Kidney (tissue), 14 donors: ENCODE results near the gene RNF146. TPM values are rescaled to one million over a fixed set of nuclear protein-coding genes. Genes with fewer than 3 reads are reported as not detected.
"Not testable (repeated sequence)": the region's sequence is repeated elsewhere in the genome, so short reads cannot be mapped to it uniquely, and the experiment has no call there.

Experiments used
- DNase-seq, 5 donors: peaks; one replicate each; pipeline ENCODE4 v3.0.0-alpha.2; 2013 to 2020
- FAIRE-seq: peaks from 2 replicates; lab custom pipeline; 2012; peaks lifted over from hg19 to GRCh38; lab: Jason Lieb, UNC
- H3K27ac ChIP-seq, 2 donors: one replicate each; pipeline ENCODE4 v1.7.0; 2013; ENCODE audit warnings: low read depth in 2 of 2, low read length in 2 of 2, inconsistent platforms in 1 of 2
- H3K27me3 ChIP-seq: one replicate; pipeline ENCODE4 v1.7.1; 2013; ENCODE audit warnings: low read length, inconsistent platforms; ENCODE audit not compliant: control insufficient read depth, insufficient read depth
- H3K36me3 ChIP-seq, 3 donors: one replicate each; pipeline versions ENCODE4 v1.7.0 to v1.7.1; 2013; ENCODE audit warnings: low read length in 3 of 3, control low read depth in 1 of 3, inconsistent platforms in 1 of 3; ENCODE audit not compliant: insufficient read depth in 3 of 3, control insufficient read depth in 2 of 3
- H3K4me1 ChIP-seq, 3 donors: one replicate each; pipeline versions ENCODE4 v1.7.0 to v1.7.1; 2013; ENCODE audit warnings: low read length in 3 of 3, inconsistent platforms in 1 of 3, low read depth in 1 of 3; ENCODE audit not compliant: control insufficient read depth in 2 of 3, insufficient read depth in 2 of 3
- H3K4me3 ChIP-seq, 3 donors: one replicate each; pipeline versions ENCODE4 v1.7.0 to v1.8.1; 2013; ENCODE audit warnings: low read length in 3 of 3, control low read depth in 1 of 3, inconsistent platforms in 1 of 3
- H3K9ac ChIP-seq, 3 donors: one replicate each; pipeline versions ENCODE4 v1.7.0 to v1.7.1; 2013; ENCODE audit warnings: low read length in 3 of 3, control low read depth in 1 of 3, inconsistent platforms in 1 of 3
- H3K9me3 ChIP-seq, 3 donors: one replicate each; pipeline versions ENCODE4 v1.7.0 to v1.7.1; 2013; ENCODE audit warnings: low read length in 3 of 3, control low read depth in 1 of 3, inconsistent platforms in 1 of 3; ENCODE audit not compliant: control insufficient read depth in 2 of 3, insufficient read depth in 1 of 3
- CTCF ChIP-seq: IDR thresholded peaks from 3 replicates; pipeline ENCODE4 v1.5.1; 2012; ENCODE audit warnings: mild to moderate bottlenecking, moderate library complexity, borderline replicate concordance; ENCODE audit not compliant: insufficient read depth; ENCODE audit errors: extremely low read depth
- intact Hi-C: fragments of 100-400 bp; cut with DNase I; formaldehyde crosslinking; loops from one replicate; pipeline ENCODE4 v1.11.1; 2022
- polyA plus RNA-seq: library from polyadenylated mRNA; stranded (reverse); fragments of 350-450 nt; fragmentation: Illumina TruSeq; extraction: RNeasy Lipid Tissue Mini Kit (QIAGEN cat#74804); gene quantifications from one replicate; pipeline ENCODE4 v1.2.3, GENCODE V29; 2014; ENCODE audit warnings: low read depth, low replicate concordance; ENCODE audit not compliant: insufficient read depth
- total RNA-seq: library from RNA; stranded (reverse); fragmentation: NEBNext Ultra II Directional; extraction: Animal tissue kit (Norgen Biotek cat#: 25700); gene quantifications from one replicate; pipeline ENCODE4 v1.2.1, GENCODE V29; 2021
- donor health status: control.
- donor health status: control.
- donor health status: control.
- donor health status: control.
- donor health status: control.
- donor health status: DM: yes; HTN: yes; CAD: no.
- donor health status: Normal renal cell carcinoma (clear cell type).

Gene RNF146
- total and polyA plus RNA-seq, 2 donors from 2014 or later, result 36.1 to 47.5 TPM

DNA sequence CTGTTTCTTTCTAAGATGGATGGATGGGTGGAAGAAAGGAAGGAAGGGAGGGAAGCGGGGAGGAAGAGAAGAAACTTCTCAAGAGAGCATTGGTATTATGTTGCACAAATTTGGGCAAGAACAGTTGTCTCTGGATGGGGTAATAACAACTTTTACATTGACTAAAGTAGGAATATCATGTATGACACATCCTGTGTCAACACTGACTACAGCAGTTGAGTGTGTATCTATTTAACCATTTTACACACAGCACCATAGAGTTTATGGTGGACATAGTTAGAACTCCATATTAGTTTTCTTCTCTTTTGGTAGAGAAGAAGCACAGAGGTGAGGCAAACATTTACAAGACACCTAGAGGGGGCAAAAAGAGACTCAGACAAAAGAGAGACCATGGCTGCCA is 44.2 kb upstream of the RNF146 start:
- H3K36me3 ChIP-seq, result no peaks in the 10 kb centered on the region
- no peak overlapping the region for H3K4me3 ChIP-seq
- peaks cover 0 to under 1% (median 0%) of the 10 kb centered on the region in 3 donors for H3K4me1 ChIP-seq
- no peak overlapping the region for H3K9ac ChIP-seq
- intact Hi-C loops, result no loop called here
- no peaks in the 10 kb centered on the region for H3K27me3 ChIP-seq
- no peak for TF ChIP-seq CTCF
- DNase-seq (no peak), FAIRE-seq (no peak)
- H3K9me3 ChIP-seq, result no peaks in the 10 kb centered on the region
- no peak overlapping the region for H3K27ac ChIP-seq

DNA sequence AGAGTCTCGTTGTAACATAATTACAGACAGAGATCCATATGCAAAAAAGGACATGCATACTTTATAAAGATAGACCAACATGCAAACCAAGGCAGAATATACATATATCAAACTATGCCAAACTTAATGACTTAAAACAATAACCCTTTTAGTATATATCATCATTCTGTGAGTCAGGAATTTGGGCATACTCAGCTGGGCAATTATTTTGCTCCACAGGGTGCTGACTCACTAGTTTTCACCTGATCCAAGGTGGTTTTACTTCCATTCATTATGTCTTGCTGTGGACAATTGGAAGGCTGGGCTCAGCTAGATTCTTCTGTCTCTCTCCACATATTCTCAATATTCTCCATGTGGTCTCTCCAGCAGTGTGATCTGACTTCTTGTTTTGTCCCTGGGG is 41.2 kb upstream of the RNF146 start:
- no peaks in the 10 kb centered on the region for H3K9me3 ChIP-seq
- no peaks in the 10 kb centered on the region for H3K27me3 ChIP-seq
- TF ChIP-seq CTCF, result no peak
- no peak for FAIRE-seq
- intact Hi-C loops, result no loop called here
- DNase-seq, result no peak
- H3K36me3 ChIP-seq, result no peaks in the 10 kb centered on the region
- no peak overlapping the region for H3K9ac ChIP-seq
- H3K4me1 ChIP-seq, result no peaks in the 10 kb centered on the region
- no peak overlapping the region for H3K27ac ChIP-seq
- H3K4me3 ChIP-seq, result no peak overlapping the region

- H3K4me1 ChIP-seq, H3K9me3 ChIP-seq, H3K36me3 ChIP-seq, H3K27ac ChIP-seq, H3K9ac ChIP-seq, H3K4me3 ChIP-seq, DNase-seq, intact Hi-C loops, H3K27me3 ChIP-seq, FAIRE-seq: not testable (repeated sequence)
These were observed 32.8 kb upstream of the RNF146 start for GRCh38 chr6:127233819-127234218.

DNA sequence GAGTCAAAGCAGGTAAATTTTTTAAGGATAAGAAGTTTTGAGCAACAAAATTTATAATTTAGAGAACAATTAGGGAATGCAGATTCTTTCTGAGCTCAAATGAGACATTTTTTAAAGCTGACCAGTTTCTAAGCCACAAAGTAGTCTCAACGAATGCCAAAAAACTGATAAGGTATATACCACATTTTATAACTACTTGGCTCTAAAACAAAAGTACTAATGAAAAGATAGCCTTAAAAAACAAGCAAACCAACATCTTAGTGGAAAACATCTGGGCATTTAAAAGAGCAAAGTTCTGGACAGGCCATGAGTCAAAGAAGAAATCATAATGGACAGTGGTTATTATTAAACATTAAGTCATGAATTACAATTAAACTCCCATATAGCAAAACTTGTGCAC is 23.2 kb upstream of the RNF146 start:
- Histone ChIP-seq H3K36me3 (no peaks in the 10 kb centered on the region), H3K27ac (no peak overlapping the region), H3K9me3 (no peaks in the 10 kb centered on the region), H3K9ac (no peak overlapping the region), H3K4me1 (no peaks in the 10 kb centered on the region), H3K27me3 (no peaks in the 10 kb centered on the region), H3K4me3 (no peak overlapping the region)
- intact Hi-C loops, result no loop called here
- no peak for FAIRE-seq
- no peak for DNase-seq
- TF ChIP-seq CTCF, result no peak
